CD14-positive monocyte (primary cell): ENCODE measurements around the gene MACO1. TPM values are rescaled to one million over a fixed set of nuclear protein-coding genes. Genes with fewer than 3 reads are reported as not detected.

Source experiments
- DNase-seq, 3 donors: peaks; one replicate each; pipeline ENCODE4 v3.0.0-alpha.2; 2011 to 2022
- H2AFZ ChIP-seq: 2 replicates; pipeline ENCODE4 v1.6.0; 2012; ENCODE audit warnings: mild to moderate bottlenecking, low read depth, low read length, inconsistent platforms; ENCODE audit not compliant: insufficient read depth, poor library complexity, severe bottlenecking
- H3K27ac ChIP-seq, 2 donors: 1 replicate in 1 of 2; 2 replicates in 1 of 2; pipeline ENCODE4 v1.5.1; 2012 to 2013; ENCODE audit warnings: low read length in 2 of 2, control low read depth in 1 of 2, inconsistent platforms in 1 of 2, low read depth in 1 of 2, mild to moderate bottlenecking in 1 of 2
- H3K27me3 ChIP-seq, 2 donors: one replicate each; pipeline versions ENCODE4 v1.6.0 to v1.6.1; 2011 to 2013; ENCODE audit warnings: low read length in 2 of 2; ENCODE audit not compliant: control insufficient read depth in 2 of 2, insufficient read depth in 2 of 2
- H3K36me3 ChIP-seq, 2 donors: replicated peaks in 1 of 2; 1 replicate in 1 of 2; 2 replicates in 1 of 2; pipeline versions ENCODE4 v1.5.1 to v1.6.1; 2012 to 2013; ENCODE audit warnings: low read length in 2 of 2, control low read depth in 1 of 2, inconsistent platforms in 1 of 2, mild to moderate bottlenecking in 1 of 2; ENCODE audit not compliant: insufficient read depth in 2 of 2, control insufficient read depth in 1 of 2
- H3K4me1 ChIP-seq, 2 donors: 1 replicate in 1 of 2; 2 replicates in 1 of 2; pipeline versions ENCODE4 v1.5.1 to v1.6.1; 2012 to 2013; ENCODE audit warnings: low read length in 2 of 2, control low read depth in 1 of 2, inconsistent platforms in 1 of 2, mild to moderate bottlenecking in 1 of 2, moderate library complexity in 1 of 2; ENCODE audit not compliant: insufficient read depth in 2 of 2, control insufficient read depth in 1 of 2
- H3K4me2 ChIP-seq: replicated peaks from 2 replicates; pipeline ENCODE3; 2012; ENCODE audit warnings: low read length, moderate library complexity, mild to moderate bottlenecking; ENCODE audit not compliant: poor library complexity, severe bottlenecking; ENCODE audit errors: extremely low read depth
- H3K4me3 ChIP-seq, 3 experiments: fragments of 200-600 bp in 1 of 3; sonication (generic) in 1 of 3; replicated peaks in 1 of 3; 1 replicate in 2 of 3; 2 replicates in 1 of 3; pipeline ENCODE4 v1.5.1; 2011 to 2013; ENCODE audit warnings: low read length in 3 of 3, mild to moderate bottlenecking in 3 of 3, control low read depth in 2 of 3, low read depth in 2 of 3, inconsistent platforms in 1 of 3, moderate library complexity in 1 of 3
- H3K79me2 ChIP-seq: 2 replicates; pipeline ENCODE4 v1.6.0; 2012; ENCODE audit warnings: mild to moderate bottlenecking, control low read depth, inconsistent platforms, low read length, moderate library complexity; ENCODE audit not compliant: insufficient read depth
- H3K9ac ChIP-seq: 2 replicates; pipeline ENCODE4 v1.6.0; 2017; ENCODE audit warnings: low read length, mild to moderate bottlenecking; ENCODE audit not compliant: insufficient read depth, poor library complexity, severe bottlenecking
- H3K9me3 ChIP-seq, 2 donors: replicated peaks in 1 of 2; 1 replicate in 1 of 2; 2 replicates in 1 of 2; pipeline versions ENCODE4 v1.5.1 to v1.6.1; 2012 to 2013; ENCODE audit warnings: low read length in 2 of 2, control low read depth in 1 of 2; ENCODE audit not compliant: control insufficient read depth in 1 of 2, insufficient read depth in 1 of 2
- H4K20me1 ChIP-seq: 2 replicates; pipeline ENCODE4 v1.6.0; 2012; ENCODE audit warnings: mild to moderate bottlenecking, low read length, control low read depth, moderate library complexity; ENCODE audit not compliant: insufficient read depth
- H3K27ac Mint-ChIP-seq, 7 donors: one replicate each; pipeline ENCODE4 v1.8.0; 2020; ENCODE audit warnings: mild to moderate bottlenecking in 7 of 7, mixed read lengths in 7 of 7, moderate library complexity in 6 of 7, inconsistent platforms in 2 of 7
- H3K27me3 Mint-ChIP-seq, 3 donors: one replicate each; pipeline ENCODE4 v1.8.0; 2021 to 2022; ENCODE audit warnings: low read depth in 3 of 3, mild to moderate bottlenecking in 3 of 3, mixed read lengths in 3 of 3, moderate library complexity in 3 of 3, inconsistent platforms in 1 of 3
- H3K36me3 Mint-ChIP-seq, 2 donors: one replicate each; pipeline ENCODE4 v1.8.0; 2020; ENCODE audit warnings: mixed read lengths in 2 of 2, inconsistent platforms in 1 of 2, mild to moderate bottlenecking in 1 of 2
- H3K4me1 Mint-ChIP-seq: one replicate; pipeline ENCODE4 v1.8.0; 2020; ENCODE audit warnings: mild to moderate bottlenecking, mixed read lengths
- H3K4me3 Mint-ChIP-seq, 2 donors: one replicate each; pipeline ENCODE4 v1.8.0; 2020; ENCODE audit warnings: mild to moderate bottlenecking in 2 of 2, mixed read lengths in 2 of 2, moderate library complexity in 1 of 2
- H3K9me3 Mint-ChIP-seq, 7 donors: one replicate each; pipeline ENCODE4 v1.8.0; 2020 to 2022; ENCODE audit warnings: mixed read lengths in 7 of 7, mild to moderate bottlenecking in 6 of 7, moderate library complexity in 6 of 7, inconsistent platforms in 2 of 7
- CTCF ChIP-seq: fragments of 200-600 bp; IDR thresholded peaks from one replicate; pipeline ENCODE4 v1.8.0; 2022; ENCODE audit warnings: antibody characterized with exemption, mild to moderate bottlenecking
- WGBS: methylation state at CpG from one replicate; pipeline ENCODE4 v1.1.5; 2013; ENCODE audit warnings: missing lambda C conversion rate; ENCODE audit not compliant: insufficient coverage; 5-methylcytosine and 5-hydroxymethylcytosine counted together
- intact Hi-C, 2 donors: fragments of 100-400 bp; cut with micrococcal nuclease; formaldehyde crosslinking; loops; one replicate each; pipeline versions ENCODE4 v1.15.0 to v1.15.1; 2023
- polyA plus RNA-seq, 3 donors: library from polyadenylated mRNA; depleted of rRNA in 1 of 3; unstranded in 2 of 3; stranded (reverse) in 1 of 3; fragments of 300-500 nt in 2 of 3; fragments of >200 nt in 1 of 3; fragmentation: Illumina TruSeq in 2 of 3; gene quantifications; 1 replicate in 2 of 3; 2 replicates in 1 of 3; pipeline ENCODE4 v1.2.3, GENCODE V29; 2012 to 2021

Gene MACO1
- polyA plus RNA-seq, 3 donors = 2.6 to 4.1 (median 3.9) TPM

- Histone ChIP-seq H4K20me1 (peaks cover 69% of the 10 kb centered on the region), H3K27me3 (no peaks in the 10 kb centered on the region), H3K27ac (no peak overlapping the region), H3K36me3 (peaks cover 0 to 10% of the 10 kb centered on the region in 2 donors), H3K4me3 (no peak overlapping the region), H3K4me1 (peaks cover 19 to 32% of the 10 kb centered on the region in 2 donors), H2AFZ (no peak overlapping the region), H3K4me2 (no peak overlapping the region), H3K9ac (no peak overlapping the region), H3K79me2 (peaks cover 91% of the 10 kb centered on the region), H3K9me3 (no peaks in the 10 kb centered on the region)
- Mint-ChIP-seq H3K27me3 (no peaks in the 10 kb centered on the region), H3K4me3 (no peak overlapping the region), H3K9me3 (peaks cover 0 to 5% (median 0%) of the 10 kb centered on the region in 7 donors), H3K27ac (peak overlapping the region in 2 of 7 donors; percentile 15 to 45), H3K36me3 (peaks cover 7 to 20% of the 10 kb centered on the region in 2 donors), H3K4me1 (peaks cover 38% of the 10 kb centered on the region)
- TF ChIP-seq CTCF = no peak
- intact Hi-C loops = no loop called here
- no peak for DNase-seq
- WGBS = 93% methylated on average over 3 of the region's 8 CpGs
Measured at GRCh38 chr1:25437672-25438071, 7.0 kb downstream of the MACO1 start.

- H3K9me3 Mint-ChIP-seq = peaks cover 0 to 5% (median 0%) of the 10 kb centered on the region in 7 donors
- no peak for DNase-seq
- Histone ChIP-seq H3K36me3 (peaks cover 0 to 10% of the 10 kb centered on the region in 2 donors), H3K4me1 (peaks cover 19 to 22% of the 10 kb centered on the region in 2 donors), H3K9ac (no peak overlapping the region), H3K9me3 (no peaks in the 10 kb centered on the region), H3K79me2 (peaks cover 87% of the 10 kb centered on the region), H3K4me3 (no peak overlapping the region), H3K27ac (no peak overlapping the region), H3K27me3 (no peaks in the 10 kb centered on the region), H2AFZ (no peak overlapping the region), H3K4me2 (no peak overlapping the region), H4K20me1 (peaks cover 64% of the 10 kb centered on the region)
- H3K4me1 Mint-ChIP-seq = peaks cover 31% of the 10 kb centered on the region
- peaks cover 6 to 20% of the 10 kb centered on the region in 2 donors for H3K36me3 Mint-ChIP-seq
- no peak overlapping the region for H3K27ac Mint-ChIP-seq
- WGBS = 100% methylated on average over 6 of the region's 6 CpGs
- no peak for TF ChIP-seq CTCF
- no peak overlapping the region for H3K4me3 Mint-ChIP-seq
- intact Hi-C loops = no loop called here
- H3K27me3 Mint-ChIP-seq = no peaks in the 10 kb centered on the region
Measured at GRCh38 chr1:25439287-25439686, 8.6 kb downstream of the MACO1 start.
